Adipose tissue (tissue), 3 donors: ENCODE results near the gene GJE1. TPM values are rescaled to one million over a fixed set of nuclear protein-coding genes. Genes with fewer than 3 reads are reported as not detected.
"Not testable (repeated sequence)": the region's sequence is repeated elsewhere in the genome, so short reads cannot be mapped to it uniquely, and the experiment has no call there.

ENCODE experiments used
- H3K27ac ChIP-seq: one replicate; pipeline ENCODE4 v1.5.1; 2013; ENCODE audit warnings: low read depth, low read length
- WGBS, 3 donors: extraction: QIAGEN DNeasy Blood & Tissue Kit; methylation state at CpG; one replicate each; pipeline ENCODE4 v1.1.7; 2013; 5-methylcytosine and 5-hydroxymethylcytosine counted together
- polyA plus RNA-seq, 3 donors: library from polyadenylated mRNA; stranded (reverse); fragments of 200-250 nt; gene quantifications; one replicate each; pipeline ENCODE4 v1.2.3, GENCODE V29; 2013
- donor health status: healthy with polysubstance abuse.
- donor health status: Bipolar disorder and iron deficiency.
- donor health status: healthy.

The GJE1 gene
- not detected for polyA plus RNA-seq

DNA sequence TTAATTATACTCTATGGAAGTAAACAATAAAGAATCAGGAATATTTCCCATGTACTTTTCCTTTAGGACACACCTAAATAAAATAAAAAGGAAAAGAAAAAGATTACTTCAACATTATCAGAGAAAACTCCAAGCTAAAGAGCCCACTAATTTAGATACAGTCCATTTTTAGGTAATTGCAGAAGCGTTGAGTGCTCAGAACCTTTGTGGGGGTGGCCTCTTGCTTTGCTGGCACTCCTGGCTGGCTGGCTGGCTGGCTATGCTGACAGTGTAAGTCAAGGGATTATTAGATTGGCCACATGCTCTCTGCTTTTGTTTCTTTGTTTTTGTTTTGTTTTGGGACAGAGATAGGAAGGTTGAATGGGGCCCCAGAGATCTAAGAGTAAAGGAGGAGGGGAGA lies at the start of gene GJE1:
TSS of gene GJE1 (plus strand) at position 301 of the 400 bp plus-strand sequence. CDS start 234 bp downstream, outside the sequence.
- no peak within 1 kb of the TSS for H3K27ac ChIP-seq
- 66 to 75% (median 70%) methylated on average over 1 of the region's 1 CpG for WGBS, 3 donors

DNA sequence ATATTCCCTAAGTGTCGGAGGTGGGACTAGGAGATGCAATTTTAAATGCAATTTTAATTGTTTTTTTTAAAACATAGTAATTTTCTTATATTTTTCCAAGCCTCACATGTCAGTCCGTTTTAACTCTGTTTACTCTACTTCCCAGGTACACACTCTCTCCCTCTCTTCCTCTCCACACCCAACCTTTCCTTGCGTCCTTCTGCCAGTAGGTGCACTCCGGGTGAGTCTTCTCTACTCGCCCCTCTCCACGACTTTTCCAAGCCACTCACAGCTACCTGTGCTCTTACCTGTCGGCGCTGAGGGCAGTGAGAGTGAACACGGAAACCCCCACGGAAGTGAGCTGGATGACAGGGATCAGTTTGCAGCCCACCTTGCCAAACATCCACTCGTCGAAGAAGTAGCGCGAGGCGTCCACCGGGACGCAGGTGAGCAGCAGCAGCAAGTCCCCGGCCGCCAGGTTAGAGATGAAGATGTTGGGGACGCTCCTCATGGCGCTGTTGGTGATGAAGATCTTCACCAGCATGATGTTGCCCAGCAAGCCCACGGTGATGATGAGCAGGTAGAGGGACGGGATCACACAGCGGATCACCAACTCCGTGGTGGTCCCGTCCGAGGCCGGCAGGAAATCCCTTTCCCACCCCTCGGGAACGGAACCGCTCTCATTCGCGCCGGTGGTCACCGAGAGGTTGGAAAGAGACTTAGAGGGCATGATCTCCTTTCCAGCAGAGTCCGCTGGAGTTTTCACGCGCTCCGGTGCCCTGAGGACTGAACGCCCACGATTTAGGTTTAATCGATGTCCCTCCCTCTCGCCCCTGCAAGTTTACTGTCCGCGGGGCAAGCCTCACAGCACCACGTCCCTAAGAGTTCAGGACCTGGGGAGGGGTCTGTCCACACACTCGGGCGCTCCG lies 44.5 kb upstream of the GJE1 start:
- no peak overlapping the region for H3K27ac ChIP-seq
- 9 to 17% (median 14%) methylated on average over 49 of the region's 49 CpGs for WGBS, 3 donors

DNA sequence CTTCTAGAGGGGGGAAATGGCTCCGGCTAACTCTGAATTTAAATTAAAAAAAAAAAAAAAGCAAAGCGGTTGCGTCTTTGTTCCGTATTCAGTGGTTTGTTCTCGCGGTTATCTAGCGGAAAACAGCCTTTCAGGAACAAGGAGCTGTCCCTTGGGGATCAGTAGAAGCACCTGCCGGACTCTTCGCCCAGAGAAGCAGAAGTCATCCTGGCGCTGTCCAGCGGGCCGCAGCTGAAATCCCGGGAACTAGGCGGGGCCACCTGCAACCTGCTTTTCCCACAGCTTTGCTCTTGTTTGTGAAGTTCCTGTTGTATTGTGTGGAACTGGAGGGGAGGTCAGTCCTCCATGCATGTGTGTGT lies 43.9 kb upstream of the GJE1 start:
- no peak overlapping the region for H3K27ac ChIP-seq
- WGBS, 3 donors: 2 to 4% (median 3%) methylated on average over 14 of the region's 14 CpGs

- H3K27ac ChIP-seq: not testable (repeated sequence)
- WGBS, 3 donors: 73 to 90% (median 86%) methylated on average over 5 of the region's 5 CpGs
These were observed 27.9 kb upstream of the GJE1 start for GRCh38 chr6:142104820-142105219.

GRCh38 chr6:142110820-142111219 lies 21.9 kb upstream of the GJE1 start:
- WGBS, 3 donors: 79 to 90% (median 86%) methylated on average over 9 of the region's 9 CpGs
- H3K27ac ChIP-seq: not testable (repeated sequence)

- WGBS, 3 donors: 0 to 1% (median 0%) methylated on average over 4 of the region's 4 CpGs
- H3K27ac ChIP-seq: no peak overlapping the region
These were observed 20.2 kb upstream of the GJE1 start for GRCh38 chr6:142112451-142113061.

DNA sequence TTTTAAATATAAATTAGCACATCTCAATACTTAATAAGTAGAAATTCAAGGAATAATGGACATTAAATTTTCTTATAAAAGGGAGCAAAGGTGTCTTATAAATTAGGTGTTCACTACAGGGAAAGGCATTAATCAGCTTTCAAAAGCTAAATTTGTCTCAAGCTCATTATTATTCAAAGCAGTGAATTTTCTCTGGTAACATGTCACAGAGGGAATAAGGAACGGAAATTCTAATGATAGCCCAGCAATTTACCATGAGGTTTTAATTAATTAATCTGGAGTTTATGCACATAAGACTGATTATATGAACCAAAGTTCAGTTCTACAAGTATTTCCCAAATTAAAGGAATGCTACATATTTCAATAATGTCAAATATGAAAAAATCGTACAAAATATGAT lies 15.4 kb upstream of the GJE1 start:
- no peak overlapping the region for H3K27ac ChIP-seq
- 57 to 84% (median 79%) methylated on average over 2 of the region's 2 CpGs for WGBS, 3 donors

DNA sequence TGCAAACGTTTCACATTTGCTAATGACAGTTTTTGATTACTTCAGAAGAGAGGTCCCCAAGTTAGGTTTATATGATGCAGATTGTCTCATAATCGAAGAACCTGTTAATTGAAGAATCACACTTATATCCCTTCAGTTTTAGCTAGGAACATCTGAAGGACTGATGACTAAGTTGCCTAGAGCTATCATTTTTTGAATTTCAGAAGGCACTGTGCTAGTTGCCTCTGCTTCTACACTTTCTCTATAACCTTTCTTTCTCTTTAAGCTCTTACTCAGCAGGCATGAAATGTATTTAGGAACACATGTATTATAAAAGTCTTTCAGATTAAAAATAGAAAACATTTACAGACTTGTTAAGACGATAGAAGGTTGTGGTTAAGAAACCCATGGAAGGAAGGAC lies 14.4 kb upstream of the GJE1 start:
- WGBS, 3 donors: 57 to 74% (median 73%) methylated on average over 3 of the region's 3 CpGs
- H3K27ac ChIP-seq: no peak overlapping the region

GRCh38 chr6:142118925-142119324 lies 13.8 kb upstream of the GJE1 start:
- WGBS, 3 donors: 80 to 83% (median 81%) methylated on average over 2 of the region's 2 CpGs
- no peak overlapping the region for H3K27ac ChIP-seq

DNA sequence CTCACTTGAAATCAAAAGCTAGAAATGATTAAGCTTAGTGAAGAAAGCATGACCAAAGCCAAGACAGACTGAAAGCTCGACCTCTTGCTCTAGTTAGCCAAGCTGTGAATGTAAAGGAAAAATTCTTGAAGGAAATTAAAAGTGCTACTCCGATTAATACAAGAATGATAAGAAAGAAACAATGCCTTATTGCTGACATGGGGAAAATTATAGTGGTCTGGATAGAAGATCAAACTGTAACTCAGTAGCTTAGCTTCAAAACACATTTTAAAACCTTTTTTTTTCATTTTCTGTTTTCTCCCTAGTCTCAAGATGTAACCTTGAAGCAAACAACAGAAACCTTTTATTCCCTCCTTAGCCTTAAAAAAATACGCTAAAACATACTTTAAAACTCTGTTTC lies 11.4 kb upstream of the GJE1 start:
- 68 to 86% (median 78%) methylated on average over 3 of the region's 3 CpGs for WGBS, 3 donors
- no peak overlapping the region for H3K27ac ChIP-seq

DNA sequence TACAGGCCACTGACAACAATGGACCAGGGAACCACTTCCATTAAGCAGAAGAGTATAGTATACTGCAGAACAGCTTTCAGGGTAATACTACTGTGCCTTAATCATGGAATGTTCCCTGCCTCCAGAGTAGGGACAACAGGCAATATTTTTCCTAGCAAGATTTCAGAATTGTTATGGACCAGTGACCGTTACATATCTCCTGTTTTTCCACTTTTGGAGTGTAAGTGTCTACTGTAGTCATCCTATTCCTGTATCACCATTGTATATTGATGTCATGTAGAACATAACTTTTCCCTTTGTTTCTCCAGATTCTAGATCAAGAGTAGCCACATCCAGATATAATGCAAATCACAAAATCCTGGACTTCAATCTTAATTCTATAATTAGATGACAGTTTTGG lies 1.9 kb upstream of the GJE1 start:
- H3K27ac ChIP-seq: no peak overlapping the region
- 85 to 91% (median 86%) methylated on average over 1 of the region's 1 CpG for WGBS, 3 donors

DNA sequence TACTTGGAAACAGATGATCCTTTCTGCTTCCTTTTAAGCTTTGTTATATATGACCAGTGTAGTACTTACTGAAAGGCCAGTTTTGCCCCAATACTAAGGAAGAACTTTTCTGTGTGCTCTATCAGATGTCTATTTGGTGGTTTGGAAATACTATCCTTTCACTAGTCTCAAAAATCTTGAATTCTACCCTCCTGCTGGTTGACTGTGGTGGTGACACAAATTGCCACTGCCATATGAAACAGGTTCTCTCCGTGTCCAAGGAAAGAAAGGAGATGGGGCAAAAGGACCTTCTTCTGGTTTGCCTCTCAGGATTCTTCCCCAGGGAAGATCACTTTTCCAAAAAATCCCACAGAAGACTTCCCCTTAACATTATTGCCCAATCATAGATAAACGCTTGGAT lies 6.2 kb downstream of the GJE1 start:
- 47 to 48% (median 47%) methylated on average over 2 of the region's 2 CpGs for WGBS, 3 donors
- no peak overlapping the region for H3K27ac ChIP-seq

DNA sequence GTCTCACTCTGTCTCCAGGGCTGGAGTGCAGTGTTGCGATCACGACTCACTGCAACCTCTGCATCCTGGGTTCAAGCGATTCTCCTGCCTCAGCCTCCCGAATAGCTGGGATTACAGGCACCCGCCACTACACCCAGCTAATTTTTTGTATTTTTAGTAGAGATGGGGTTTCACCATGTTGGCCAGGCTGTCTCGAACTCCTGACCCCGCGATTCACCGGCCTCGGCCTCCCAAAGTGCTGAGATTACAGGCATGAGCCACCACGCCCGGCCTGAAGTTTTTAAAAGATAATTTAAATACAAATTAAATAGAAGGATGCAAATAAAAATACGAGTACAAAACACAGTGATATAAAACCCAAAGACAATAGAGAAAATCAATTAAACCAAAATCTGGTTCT lies 8.8 kb downstream of the GJE1 start:
- WGBS, 3 donors: 88 to 94% (median 92%) methylated on average over 13 of the region's 13 CpGs
- not testable (repeated sequence) for H3K27ac ChIP-seq

- 1% methylated on average over 38 of the region's 38 CpGs for WGBS, 3 donors
- H3K27ac ChIP-seq: no peak within 1 kb of the TSS
These were observed 14.3 kb downstream of the GJE1 start, which contains the start of the genes NMBR and VTA1 for GRCh38 chr6:142146828-142147662. TSS of gene NMBR (minus strand) at chr6:142147122. CDS start at chr6:142088658, 58,464 bp downstream. TSS of gene VTA1 (plus strand) at chr6:142147263. CDS start at chr6:142147288, 25 bp downstream.

DNA sequence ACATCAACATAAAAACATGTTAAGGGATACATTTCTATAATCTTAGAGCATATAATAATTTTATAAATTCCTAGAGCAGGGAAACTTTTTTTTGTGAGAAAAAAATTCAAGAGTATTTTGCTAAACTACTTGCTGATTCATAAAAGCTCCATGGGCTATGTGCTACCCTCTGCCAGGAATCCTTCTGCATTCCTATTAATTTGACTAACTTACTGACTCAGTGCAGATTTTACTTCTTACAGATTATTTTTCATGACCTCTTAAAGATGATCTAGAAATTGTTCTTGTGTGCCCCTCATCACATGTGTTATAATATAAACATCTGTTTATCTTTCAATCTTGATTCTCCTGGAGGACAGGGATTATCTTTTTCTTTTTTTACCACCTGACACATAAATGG lies 20.0 kb downstream of the GJE1 start:
- no peak overlapping the region for H3K27ac ChIP-seq

GRCh38 chr6:142153196-142153595 lies 20.5 kb downstream of the GJE1 start:
- WGBS, 3 donors: 38 to 42% (median 40%) methylated on average over 2 of the region's 2 CpGs
- H3K27ac ChIP-seq: no peak overlapping the region

GRCh38 chr6:142154336-142154735 lies 21.6 kb downstream of the GJE1 start:
- WGBS, 3 donors: 76 to 90% (median 83%) methylated on average over 1 of the region's 1 CpG

DNA sequence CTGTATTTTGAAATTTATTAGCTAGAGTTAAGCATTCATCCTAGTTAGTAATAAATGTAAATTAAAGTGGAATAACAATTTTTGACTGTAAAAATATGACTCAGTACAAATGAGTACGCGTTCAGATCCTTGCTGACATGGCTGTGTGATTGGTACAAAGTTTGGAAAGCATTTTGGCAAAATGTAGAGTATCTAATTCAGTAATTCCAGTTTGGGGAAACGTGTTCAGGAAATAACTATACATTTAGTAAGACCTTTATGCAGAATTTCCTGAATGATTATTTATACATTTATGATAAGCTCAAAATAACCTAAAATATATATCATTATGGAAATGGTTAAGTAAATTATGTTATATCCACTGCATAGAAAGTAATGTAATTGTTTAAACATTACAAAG lies 22.4 kb downstream of the GJE1 start:
- no peak overlapping the region for H3K27ac ChIP-seq
- 58 to 73% (median 63%) methylated on average over 3 of the region's 3 CpGs for WGBS, 3 donors

More at GRCh38 chr6:142154336-142154735, 21.6 kb downstream of the GJE1 start:
- no peak overlapping the region for H3K27ac ChIP-seq
